HG03139 (cell line): ENCODE measurements around the gene PTPN14.

ENCODE experiments used
- ATAC-seq: cut with Tn5 transposase; IDR thresholded peaks from one replicate; pipeline ENCODE4 v1.9.1; 2021; ENCODE audit not compliant: unreplicated experiment

The PTPN14 gene

DNA sequence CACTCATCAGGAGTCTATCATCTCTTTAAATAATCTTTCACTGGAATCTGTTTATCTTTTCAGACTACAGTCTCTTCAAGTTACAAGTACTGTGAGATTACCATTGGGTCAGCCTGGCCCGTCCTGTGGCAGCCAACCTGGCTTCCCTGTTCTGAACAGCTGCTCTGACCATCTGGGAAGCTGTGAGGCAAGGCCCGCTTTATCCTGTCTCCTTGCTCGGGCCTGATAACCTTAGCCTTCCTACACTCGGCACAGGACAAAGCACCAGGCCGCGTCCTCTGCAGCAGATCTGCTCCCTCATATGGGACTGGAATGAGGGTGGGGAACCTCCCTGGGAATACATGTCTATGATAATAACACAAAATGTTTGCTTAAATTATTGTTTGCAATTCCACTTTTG, 113.3 kb downstream of the PTPN14 start:
- no peak for ATAC-seq

DNA sequence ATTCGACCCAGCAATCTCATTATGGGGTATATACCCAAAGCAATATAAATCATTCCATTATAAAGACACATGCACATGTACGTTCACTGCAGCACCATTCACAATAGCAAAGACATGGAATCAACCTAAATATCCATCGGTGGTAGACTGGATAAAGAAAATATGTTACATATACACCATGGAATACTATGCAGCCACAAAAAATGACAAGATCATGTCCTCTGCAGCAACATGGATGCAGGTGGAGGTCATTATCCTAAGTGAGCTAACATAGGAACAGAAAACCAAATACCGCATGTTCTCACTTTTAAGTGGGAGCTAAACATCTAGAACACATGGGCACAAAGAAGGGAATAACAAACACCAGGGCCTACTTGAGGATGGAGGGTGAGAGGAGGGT, 115.5 kb downstream of the PTPN14 start:
- ATAC-seq = no peak

DNA sequence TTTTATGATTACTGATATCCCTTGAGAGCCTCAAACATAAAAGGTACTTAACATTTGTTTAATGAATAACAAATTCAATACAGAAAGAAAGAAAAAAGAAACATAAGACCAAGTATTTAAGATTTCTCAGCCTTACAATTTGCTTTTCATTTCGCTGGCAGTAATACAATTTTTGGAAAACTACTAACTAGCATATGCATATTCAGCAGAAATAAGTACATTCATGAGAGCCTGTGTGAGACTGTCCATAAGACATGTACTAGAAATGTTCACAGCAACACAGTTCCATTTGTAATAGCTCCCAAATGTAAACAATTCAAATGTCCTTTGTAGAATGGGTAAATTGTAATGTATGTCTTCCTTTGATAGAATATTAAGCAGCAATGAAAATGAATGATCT, 119.2 kb downstream of the PTPN14 start:
- ATAC-seq = no peak

DNA sequence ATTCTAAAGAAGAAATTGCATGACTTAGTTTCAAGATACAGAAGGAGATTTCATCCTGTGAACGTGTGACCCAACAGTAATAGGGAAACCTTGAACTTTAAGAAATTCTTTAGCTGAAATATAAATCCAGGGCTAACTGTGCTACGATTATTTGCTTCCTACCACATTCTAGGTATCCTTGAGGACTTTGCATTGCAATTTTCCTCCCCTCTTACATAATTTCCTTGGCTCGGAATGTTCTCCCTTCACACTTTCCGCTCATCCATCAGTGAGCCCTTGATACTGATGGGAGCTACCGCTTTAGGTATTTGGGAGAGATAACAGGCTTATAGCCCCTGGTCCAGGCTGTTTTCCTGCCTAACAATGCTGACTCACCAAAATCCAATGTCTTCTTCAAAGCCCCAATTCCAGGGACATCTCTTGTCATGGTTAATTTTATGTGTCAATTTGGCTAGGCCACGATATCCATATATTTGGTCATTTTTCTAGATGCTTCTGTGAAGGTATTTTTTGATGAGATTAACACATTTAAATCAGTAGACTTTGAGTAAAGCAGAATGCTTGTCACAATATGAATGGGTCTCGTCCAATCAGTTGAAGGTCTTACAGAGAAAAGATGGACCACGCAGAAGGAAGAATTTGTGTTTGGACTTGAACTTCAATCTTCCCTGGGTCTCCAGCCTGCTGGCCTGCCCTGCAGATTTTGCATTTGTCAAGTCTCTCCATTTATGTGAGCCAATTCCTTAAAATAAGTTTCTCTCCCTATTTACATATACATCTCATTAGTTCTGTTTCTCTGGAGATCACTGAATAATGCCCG, 121.2 kb downstream of the PTPN14 start:
- ATAC-seq = no peak

DNA sequence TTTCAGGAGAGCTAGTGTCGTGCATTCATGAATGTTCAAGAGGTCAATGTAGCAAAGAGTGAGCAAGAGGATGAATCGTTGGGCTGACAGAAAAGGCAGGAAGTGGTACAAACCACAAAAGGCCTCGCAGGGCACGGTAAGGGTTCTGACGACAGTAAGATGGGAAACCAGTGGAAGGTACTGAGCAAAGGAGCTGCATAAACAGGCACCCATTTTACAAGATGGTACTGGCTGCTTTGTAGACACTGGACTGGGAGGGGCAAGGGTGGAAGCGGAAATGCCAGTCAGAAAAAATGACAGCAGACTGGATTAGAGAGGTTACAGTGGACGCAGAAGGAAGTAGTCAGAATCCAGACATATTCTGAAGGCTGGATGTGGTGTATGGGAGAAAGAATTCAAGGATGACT, 123.5 kb downstream of the PTPN14 start:
- peak; percentile 98 for ATAC-seq

DNA sequence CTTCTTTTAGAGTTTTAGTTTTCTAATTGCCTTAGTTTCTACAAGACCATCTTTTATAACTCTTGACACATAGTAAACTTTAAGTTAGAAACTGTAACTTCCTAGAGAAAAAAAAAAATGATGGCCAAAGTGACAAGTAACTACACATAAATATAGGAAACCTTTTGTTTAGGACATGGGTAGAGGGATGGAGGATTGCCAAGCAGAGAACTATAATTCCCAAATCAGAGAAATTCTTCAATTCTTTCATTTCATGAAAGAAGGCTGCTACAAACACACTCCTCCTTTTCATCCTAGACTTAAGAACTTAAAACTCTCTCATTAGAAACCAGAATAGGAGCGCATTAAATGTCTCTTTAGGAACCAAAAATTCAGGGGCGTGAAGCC, 125.0 kb downstream of the PTPN14 start:
- ATAC-seq = no peak

DNA sequence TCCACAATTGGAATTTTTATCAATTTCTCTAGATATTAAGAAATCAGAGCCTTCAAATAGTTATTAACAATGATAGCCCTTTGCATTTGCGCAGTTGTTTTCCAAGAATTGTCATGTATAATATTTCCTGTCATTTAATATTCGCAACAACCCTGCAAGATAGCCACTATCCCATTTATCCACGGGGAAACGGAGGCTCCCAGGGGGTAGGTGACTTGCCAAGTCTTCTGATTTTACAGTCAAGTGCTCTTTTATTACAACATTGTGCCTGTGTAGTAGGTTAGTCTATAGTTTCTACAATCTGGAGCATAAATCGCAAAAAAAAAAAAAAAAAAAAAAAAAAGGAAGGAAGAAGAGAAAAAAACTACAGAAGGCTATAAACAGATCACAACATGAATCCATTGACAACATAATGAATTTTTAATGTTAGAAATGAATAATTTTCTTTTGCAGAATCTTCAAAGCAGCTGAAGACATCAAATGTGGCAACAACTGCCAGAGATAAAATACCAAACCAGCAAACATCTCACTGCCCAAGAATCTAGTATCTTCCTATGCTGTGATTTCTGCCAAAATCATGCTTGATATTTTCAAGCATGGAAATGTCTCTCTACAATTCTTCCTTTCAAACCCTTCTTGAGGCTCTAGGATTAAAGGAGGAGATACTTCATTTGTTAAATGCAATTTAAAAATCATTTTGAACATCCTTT, 125.5 kb downstream of the PTPN14 start:
- no peak for ATAC-seq

DNA sequence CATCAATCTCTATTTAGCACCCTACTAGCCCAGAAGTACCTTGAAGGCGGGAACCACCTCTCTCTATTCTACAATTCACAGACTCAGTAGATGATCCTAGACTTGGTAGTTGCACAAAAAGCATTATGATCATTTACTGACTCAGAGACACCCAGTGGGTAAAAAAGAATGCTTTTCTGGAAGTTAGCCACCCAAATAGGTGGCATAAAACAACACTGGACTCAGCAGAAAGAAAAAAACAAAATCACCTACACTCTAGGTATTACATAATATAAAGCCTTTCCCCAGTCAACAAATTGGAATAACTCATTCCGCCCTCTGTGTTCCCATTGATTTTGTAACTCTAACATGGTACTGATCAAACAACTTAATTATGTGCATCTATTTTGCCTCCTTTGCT, 126.3 kb downstream of the PTPN14 start:
- ATAC-seq = no peak

DNA sequence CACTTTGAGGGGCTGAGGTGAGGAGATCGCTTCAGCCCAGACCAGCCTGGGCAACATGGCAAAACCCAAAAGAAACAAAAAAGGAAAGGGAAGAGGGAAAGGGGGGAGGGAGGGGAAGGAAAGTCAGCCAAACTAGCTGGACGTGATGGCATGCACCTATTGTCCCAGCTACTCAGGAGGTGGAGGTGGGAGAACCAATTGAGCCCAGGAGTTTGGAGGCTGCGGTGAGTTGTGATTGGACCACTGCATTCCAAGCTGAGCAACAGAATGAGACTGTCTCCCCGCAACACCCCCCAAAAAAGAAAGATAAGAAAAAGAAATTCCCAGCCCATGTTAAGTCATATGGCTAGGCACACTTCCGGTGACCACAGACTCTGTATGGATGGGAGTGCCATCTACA, 128.4 kb downstream of the PTPN14 start:
- ATAC-seq = no peak

DNA sequence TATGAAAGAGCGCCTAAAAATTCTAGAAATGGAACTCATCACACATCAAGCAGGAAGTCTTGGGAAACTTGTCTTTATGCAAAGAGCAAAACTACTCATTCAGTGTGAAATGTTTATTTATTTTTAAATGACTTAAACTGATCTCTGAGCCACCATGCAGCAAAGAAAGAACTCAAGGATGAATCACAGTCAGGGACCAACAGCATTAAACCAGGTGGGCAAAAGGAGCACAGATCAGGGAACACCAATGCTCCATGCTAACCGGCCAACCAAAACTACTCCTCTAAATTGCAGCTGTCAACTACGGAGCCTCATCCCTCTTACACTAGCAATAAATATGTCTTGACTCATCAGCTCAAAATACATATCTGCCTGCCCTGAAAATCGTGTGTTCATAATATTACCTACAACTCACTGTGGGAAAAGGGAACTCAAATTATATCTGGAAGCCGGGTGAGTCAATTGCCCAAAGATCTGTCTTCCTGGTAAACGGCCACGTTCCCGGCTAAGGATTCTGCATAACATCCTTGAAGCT, 129.2 kb downstream of the PTPN14 start:
- ATAC-seq = no peak

DNA sequence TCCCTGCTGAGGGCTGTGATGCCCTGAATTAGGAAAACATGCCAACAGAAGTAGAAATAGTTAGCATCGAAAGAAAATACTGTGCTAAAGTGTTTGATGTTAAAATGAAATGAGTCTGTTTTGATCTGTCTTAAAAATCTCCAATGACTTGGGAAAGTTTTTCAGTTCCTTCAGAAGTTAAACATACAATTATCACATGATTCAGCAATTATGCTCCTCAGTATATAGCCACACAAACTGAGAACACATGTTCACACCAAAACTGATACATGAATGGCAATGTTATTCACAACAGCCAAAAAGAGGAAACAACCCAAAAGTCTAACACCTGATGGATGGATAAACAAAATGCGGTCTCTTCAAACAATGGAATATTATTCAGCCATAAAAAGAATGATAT, 130.6 kb downstream of the PTPN14 start:
- no peak for ATAC-seq

DNA sequence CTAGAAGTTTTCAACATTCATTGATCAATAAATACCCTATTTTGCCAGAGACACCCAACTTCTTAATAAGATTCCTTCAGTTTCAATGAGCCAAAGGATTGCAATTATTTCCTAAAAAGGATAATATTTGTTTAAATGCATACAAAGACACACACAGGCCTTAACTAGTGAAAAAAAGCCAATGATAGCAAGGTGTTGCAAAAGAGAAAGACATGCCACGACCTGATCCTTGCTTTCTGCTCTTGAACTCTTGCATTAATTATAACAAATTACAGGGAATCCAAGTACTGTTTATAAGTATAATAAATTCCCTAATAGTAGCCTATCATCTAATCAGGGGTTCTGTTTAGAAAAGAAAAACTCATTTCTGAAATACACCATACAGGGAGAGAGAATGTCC, 131.1 kb downstream of the PTPN14 start:
- no peak for ATAC-seq

DNA sequence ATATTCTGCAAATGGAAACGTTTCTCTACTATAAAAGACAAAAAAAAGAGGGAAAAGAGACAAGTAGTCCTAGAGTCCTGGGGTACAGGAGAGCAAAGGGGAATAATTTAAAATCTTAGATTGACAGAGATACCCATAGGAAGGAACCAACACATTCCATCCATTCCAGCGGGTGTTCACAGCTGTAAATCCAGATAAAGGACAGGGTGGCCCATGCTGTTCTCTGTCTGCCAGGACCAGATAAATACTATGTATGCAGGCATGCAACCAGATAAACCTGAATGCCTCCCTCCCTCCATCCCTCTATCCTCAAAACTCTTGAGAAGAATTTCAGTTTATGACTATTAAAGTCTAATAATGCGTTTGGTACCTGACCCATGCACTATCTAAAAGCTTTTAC, 131.8 kb downstream of the PTPN14 start:
- ATAC-seq = no peak

DNA sequence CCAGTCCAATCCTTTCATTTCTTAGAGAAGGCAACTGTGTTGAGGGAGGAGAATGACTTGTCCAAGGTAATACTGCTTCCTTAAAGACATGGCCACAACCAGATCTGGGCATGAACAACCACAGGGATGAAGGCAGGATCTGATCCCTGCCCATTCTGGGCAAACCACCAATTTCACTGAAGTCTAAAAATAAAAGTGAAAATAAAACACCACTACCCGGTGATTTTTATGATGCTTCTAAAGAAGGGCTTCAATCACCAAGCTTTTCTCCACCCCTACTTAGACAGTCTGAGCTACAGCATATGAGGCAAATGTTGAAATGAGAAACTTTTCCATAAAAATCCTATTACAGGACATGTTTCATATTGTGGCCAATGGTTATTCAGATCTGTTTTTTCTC, 133.0 kb downstream of the PTPN14 start:
- ATAC-seq = no peak

DNA sequence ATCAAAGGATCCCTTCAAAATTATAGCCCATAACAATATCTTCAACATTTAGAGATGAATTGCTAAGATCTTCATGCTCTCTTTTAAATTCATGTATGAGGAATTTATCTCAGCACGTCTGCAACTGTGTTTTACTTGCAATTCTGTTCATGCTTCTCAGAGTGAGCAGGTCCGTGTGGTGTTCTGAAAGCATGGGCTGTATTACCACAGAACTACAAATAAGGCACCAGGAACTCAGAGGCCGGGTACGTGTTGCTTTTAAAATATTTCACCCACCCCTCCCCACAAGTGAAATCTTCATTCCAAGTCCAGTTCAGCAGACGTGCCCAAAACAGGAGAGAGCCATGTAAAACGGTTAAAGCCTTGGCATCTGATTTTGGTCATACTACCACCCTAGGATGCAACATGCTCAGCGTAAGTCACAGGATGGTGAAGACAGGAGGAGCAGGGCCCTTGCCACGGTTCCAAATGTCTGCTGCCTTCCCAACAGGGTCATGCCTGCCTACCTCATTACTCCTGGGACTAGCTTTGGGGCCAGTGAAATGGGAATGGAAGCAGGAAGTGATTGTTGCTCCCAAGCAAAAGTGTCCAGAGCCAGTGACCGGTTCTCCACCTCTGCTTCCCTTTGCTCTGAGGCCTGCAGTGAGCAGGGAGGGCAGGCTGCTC, 133.7 kb downstream of the PTPN14 start:
- ATAC-seq = no peak

DNA sequence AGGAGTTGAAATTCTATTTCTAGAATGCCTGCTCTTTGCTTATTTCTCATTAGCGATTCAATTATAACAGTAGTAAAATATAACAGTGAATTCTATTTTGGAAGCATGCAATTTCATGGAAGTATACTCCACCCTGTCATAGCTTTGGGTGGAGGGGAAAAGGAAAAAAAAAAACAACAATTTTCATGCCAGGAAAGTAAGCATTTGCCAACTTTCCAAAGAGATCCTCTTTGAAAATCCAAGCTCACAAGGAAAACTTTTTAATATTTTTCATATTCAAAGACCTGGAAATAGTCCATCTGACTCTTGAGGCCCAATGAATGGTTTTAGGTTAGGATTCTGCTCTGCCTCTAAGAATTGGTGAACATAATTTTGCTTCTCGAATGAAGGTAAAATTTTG, 134.5 kb downstream of the PTPN14 start:
- no peak for ATAC-seq

DNA sequence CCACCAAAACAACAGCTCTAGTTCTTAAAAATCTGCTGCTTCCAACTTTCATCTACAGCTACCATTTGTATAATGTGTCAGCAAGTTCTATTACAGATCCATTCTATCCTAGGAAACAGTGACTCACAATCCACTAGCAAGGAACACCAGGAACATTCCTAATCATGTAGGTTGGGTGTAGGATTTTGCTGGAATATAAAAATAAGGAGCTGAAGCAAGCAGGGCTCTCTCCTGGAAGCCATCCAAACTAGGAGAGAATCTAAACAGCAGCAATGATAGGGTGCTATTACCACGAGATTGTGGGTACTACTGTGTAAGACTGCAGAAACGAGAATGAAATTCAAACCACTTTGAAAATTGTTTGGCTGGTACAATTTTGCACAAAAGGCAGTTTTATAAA, 135.0 kb downstream of the PTPN14 start:
- no peak for ATAC-seq

DNA sequence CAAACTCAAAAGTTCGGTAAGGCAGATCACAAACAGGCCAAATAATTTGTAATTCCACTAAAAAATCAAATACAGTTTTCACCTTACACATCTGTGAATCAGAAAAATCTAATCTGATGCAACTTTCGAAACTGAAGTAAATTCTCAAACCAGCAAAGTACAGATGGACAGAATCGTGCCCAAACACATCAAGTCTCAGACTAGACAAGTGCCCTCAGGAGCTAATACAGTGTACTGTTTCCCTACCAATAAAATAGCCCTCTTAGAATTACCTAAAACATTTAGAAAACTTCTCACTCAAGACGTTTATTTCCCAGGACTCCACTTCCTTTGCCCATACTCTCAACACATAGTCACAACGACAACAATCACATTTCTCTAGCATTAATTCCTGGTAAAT, 136.3 kb downstream of the PTPN14 start:
- ATAC-seq = no peak

DNA sequence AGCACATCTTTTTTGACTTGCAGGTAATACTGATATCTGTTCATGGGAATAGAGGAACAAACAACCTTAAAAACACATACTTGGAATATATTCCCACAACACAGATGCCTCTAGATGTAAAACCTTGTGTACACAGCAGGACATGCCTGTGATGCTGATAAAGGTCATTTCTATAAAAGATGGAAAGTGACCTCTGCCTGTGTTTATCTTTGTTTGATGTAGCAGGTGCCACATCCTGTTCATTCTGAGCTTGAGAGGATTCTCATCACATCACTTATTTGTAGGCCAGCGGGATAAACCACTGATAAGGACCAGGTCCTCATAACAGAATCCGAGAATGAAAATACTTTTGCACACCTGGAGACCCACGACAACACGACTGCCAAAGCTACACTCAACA, 136.7 kb downstream of the PTPN14 start:
- no peak for ATAC-seq

DNA sequence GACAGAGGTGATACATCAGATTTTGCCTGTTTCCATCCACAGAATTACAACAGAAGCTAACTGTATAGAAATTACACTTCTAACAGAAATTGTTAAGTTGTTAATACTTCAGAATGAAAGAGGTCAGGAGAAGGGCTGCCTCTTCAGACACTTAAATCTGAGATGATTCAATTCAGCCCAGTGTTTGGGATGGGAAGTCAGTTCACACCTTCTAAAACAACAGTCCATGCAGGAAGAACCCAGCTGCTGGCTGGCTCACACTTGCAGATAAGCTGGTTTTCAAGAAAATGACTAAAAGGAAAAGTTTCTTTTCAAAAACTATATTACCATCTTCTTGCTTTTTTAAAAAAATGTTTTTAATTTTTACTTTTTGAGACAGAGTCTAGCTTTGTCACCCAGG, 138.1 kb downstream of the PTPN14 start:
- ATAC-seq = no peak

DNA sequence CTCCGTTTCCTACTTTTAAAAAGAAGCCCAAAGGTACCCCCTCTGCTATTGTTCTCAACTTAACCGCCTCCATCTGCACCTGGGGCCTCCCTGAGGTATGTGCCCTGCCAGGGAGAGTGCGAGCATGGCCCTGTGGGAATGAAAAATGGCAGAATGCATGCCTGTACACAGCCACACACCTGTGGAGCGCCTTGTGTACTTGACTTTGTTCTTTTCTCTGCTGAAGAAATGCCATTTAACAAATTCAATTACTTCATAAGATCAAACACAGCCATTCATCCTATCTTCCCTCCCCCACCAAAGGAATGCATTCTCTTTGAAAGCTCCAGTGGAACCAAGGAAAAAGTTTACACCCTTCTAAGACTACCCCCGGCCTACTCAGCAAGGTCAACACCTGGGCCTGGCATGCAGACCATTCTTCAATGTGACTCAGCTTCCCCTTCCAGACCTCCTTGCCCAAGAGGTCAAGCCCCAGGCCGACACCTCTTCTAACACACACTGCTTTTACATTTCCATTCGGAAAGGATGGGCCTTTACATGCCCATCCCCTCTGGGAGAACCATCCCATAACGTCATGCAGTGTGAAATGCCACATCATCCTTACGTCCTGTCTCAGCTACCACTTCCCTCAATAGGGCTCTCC, 146.7 kb downstream of the PTPN14 start:
- peak; percentile 31 for ATAC-seq
